Left cardiac atrium (tissue), 4 donors: Measurements from ENCODE around the gene IRF3. TPM values are rescaled to one million over a fixed set of nuclear protein-coding genes. Genes with fewer than 3 reads are reported as not detected.
"Not testable (repeated sequence)": the region's sequence is repeated elsewhere in the genome, so short reads cannot be mapped to it uniquely, and the experiment has no call there.

Experiments used
- ATAC-seq, 2 donors: fragments of 200-7000 bp; cut with Tn5 transposase; one replicate each; pipeline ENCODE4 v1.9.1; 2020; ENCODE audit warnings: mild to moderate bottlenecking in 2 of 2, moderate library complexity in 2 of 2
- DNase-seq: peaks from one replicate; pipeline ENCODE4 v3.0.0-alpha.2; 2020
- intact Hi-C, 2 donors: fragments of 100-400 bp; cut with DNase I; formaldehyde crosslinking; loops; one replicate each; pipeline versions ENCODE4 v1.14.1 to v1.15.1; 2022 to 2023
- total RNA-seq, 2 donors: library from RNA; stranded (reverse); fragmentation: NEBNext Ultra II Directional; extraction: Animal tissue kit (Norgen Biotek cat#: 25700); gene quantifications; one replicate each; pipeline ENCODE4 v1.2.1, GENCODE V29; 2021
- donor health status: DM: no; HTN: yes; CAD: no.
- donor health status: DM: no; HTN: yes; CAD: no; lungs with severe emphysema.
- donor health status: DM: yes; HTN: yes; CAD: no.
- donor health status: Dilated cardiomyopathy.

The IRF3 gene
- total RNA-seq, 2 donors from 2014 or later: 46.3 to 48.1 TPM

DNA sequence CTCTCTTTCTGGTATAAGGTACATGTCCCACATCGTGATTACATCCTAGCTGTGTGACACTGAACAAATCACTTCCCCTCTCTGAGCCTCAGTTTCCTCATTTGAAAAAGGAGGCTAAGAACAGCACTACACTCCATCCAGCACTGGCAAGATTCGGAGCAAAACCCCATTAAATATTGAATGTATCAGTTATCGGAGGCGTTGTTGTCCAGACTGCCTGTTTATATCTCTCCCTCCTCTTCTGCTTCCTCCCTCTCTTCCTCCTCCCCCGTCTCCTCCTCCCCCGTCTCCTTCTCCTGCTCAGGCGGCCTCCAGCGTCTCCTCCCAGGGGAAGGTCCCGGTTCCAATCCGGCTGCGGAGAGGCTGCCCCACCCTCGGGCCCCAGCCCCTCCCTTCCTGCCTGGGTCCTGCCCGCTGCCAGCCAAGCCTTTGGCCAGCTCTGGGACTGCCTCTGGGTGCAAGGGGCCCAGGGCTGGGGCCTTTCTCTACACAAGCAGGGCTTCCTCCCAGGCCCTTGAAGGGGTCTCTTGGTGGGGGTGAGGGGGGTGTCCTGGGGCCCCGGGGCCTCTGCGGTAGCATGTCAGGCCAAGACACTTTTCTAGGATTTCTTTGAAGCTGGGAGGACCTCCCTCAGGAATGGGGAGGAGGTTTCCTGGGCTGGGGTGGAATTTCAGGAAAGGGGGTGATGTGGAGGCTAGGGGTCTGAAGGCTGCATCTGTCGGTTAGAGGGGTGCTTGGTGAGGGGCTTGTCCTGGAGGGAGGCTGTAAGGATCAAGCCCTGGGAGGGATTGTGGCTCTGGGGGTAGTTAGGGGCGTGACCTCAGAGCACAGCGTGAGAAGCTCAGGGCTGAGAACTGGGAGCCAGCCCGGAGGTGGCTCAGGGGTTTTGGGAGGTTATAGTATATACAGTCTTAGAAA, 27.6 kb downstream of the IRF3 start:
- peak; percentile 92 for DNase-seq
- ATAC-seq: peak; percentile 3 to 19
- intact Hi-C loops: loop anchor here in 1 of 2 donors (2.0 kb wide), 1 partner anchor 47 kb away; the partner anchor contains the start of gene PRR12

DNA sequence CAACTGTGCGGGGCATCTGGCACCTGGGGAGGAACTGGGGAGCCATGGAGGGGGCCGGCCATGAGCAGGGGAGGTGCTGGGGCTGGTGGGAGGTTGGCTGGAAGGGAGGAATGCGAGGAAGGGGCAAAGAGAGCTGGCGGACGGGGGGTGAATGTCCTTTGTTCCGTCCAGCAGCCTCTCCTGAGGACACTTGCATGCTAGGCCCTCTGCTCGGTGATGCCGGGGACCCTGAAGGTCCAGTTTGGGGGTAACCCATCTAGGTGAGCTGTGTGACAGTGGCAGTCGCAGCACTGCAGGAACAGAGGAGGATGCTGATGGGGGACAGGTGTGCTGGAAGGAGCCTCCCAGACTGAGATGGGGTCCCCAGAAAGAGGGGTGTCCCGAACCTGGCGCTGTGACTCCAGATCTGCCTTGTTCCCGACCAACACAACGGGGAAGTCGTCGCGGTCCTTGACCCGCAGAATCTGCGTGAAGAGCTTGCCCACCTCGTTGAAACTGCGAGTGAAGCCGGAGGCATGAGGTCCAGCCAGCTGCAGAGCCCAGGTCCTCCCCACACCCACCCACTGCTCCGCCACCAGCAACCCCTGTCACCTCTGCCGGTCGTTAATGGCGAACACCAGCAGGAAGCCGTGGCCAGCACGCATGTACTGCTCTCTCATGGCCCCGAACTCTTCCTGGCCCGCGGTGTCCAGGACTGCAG, 29.3 kb downstream of the IRF3 start:
- ATAC-seq (no peak), DNase-seq (no peak)
- intact Hi-C loops: no loop called here

- intact Hi-C loops: no loop called here
- no peak for ATAC-seq
- no peak for DNase-seq
Measured at GRCh38 chr19:49635530-49636232, 30.0 kb downstream of the IRF3 start.

GRCh38 chr19:49633273-49633672, 32.4 kb downstream of the IRF3 start:
- intact Hi-C loops, DNase-seq, ATAC-seq: not testable (repeated sequence)

DNA sequence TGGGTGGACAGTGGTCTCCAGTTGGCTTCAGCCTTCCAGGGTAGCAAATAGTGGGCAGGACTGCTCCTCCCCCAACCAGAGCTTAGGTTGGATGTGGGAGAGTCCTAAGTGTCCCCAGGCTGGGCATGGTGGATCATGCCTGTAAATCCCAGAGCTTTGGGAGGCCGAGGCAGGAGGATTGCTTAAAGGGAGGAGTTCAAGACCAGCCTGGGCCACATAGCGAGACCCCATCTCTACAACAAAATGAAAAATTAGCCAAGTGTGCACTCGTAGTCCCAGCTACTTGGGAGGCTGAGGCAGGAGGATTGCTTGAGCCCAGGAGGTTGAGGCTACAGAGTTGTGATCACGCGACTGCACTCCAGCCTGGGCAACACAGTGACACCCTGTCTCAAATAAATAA, 33.1 kb downstream of the IRF3 start:
- DNase-seq: no peak
- no peak for ATAC-seq
- intact Hi-C loops: no loop called here

GRCh38 chr19:49631610-49632192, 34.0 kb downstream of the IRF3 start:
- DNase-seq: no peak
- ATAC-seq: no peak
- intact Hi-C loops: no loop called here

DNA sequence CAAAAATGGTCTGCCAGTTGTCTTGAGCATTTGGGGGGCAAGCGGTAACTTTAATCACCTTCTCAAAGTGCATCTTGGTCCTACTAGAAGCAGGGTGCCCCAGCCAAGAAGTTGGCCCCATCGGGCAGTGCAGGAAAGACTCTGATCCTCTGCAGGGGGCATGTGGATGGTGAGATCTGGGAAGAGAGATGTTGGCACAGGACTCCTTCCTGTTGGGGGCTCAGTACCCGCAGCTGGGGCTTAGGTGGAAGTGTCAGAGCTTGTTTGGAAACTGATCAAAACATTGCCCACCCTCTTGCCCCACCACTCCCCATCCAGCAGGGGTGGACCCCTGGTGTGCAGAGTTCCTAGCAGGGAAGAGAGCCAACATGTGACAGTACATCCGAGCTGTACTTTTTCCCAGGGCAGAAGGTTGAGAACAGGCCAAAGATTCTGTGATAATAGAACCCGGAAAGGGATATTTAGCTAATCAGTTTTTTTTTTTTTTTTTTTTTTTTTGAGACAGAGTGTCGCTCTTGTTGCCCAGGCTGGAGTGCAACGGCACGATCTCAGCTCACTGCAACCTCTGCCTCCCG, 34.6 kb downstream of the IRF3 start:
- DNase-seq: no peak
- peak; percentile 18 to 22 for ATAC-seq
- intact Hi-C loops: no loop called here

DNA sequence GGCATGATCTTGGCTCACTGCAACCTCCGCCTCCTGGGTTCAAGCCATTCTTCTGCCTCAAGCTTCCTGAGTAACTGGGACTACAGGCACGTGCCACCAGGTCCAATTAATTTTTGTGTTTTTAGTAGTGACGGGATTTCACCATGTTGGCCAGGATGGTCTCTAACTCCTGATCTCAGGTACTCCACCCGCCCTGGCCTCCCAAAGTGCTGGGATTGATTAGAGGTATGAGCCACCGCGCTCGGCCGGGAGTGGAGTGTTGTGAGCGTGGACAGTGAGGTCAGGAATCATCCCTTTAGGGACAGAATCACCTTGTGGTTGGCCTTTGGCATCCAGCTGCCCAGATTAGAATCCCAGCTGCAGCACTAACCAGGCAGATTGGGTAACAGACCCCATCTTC, 36.0 kb downstream of the IRF3 start:
- intact Hi-C loops: no loop called here
- DNase-seq: no peak
- ATAC-seq: no peak

DNA sequence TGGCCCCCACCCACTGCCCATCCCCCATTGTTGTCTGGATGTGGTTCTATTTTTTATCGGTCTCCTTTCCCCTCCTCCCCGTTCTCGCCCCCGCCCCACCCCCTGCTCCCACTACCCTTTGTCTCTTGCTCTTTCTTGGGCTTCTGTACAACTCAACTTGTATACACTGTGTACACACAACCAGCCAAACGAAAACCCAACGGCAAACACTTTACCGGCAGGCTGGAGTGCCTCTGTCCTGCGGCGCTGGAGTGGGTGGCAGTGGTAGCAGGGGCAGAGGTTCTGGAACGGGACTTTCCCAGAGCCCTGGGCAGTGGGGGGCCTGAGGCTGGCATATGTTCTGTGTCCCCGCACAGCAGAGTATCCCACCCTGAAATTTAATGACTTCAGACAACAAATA, 39.4 kb downstream of the IRF3 start:
- ATAC-seq: no peak

GRCh38 chr19:49624967-49625910, 40.4 kb downstream of the IRF3 start:
- no peak for DNase-seq
- ATAC-seq: peak in 1 of 2 donors; percentile 8
- intact Hi-C loops: no loop called here

More for the DNA sequence above, 39.4 kb downstream of the IRF3 start:
- intact Hi-C loops: no loop called here
- no peak for DNase-seq

GRCh38 chr19:49617860-49618259, 47.8 kb downstream of the IRF3 start:
- intact Hi-C loops, ATAC-seq, DNase-seq: not testable (repeated sequence)

- intact Hi-C loops: no loop called here
- ATAC-seq: no peak
- no peak for DNase-seq
Measured at GRCh38 chr19:49616945-49617344, 48.7 kb downstream of the IRF3 start.

DNA sequence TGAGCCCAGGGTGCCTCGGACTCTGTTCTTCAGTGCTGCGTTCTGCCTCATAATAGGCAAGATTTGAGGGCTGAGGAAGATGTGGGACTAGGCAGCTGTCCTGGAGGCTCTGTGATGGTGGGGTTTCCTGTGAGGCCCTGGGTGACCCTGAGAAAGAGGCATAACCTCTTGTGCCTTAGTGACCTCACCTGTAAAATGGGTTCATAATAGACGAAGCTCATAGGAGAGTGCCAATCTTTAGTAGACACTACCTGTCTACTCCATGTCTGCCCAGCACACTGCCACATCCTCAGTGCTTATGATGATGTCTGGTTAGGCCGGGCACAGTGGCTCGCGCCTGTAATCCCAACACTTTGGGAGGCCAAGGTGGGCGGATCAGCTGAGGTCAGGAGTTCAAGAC, 49.1 kb downstream of the IRF3 start:
- ATAC-seq (no peak), DNase-seq (no peak)
- intact Hi-C loops: no loop called here

DNA sequence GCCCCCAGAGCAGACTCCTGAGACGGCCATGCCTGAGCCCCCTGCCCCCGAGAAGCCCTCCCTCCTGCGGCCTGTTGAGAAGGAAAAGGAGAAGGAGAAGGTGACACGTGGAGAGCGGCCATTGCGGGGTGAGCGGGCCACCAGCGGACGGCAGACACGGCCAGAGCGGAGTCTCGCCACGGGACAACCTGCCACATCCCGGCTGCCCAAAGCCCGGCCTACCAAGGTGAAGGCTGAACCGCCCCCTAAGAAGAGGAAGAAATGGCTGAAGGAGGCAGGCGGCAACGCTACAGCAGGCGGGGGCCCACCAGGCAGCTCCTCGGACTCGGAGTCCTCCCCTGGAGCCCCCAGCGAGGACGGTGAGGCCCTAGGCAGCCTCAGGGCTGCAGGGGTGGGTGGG, 49.8 kb downstream of the IRF3 start:
- no peak for DNase-seq
- intact Hi-C loops: no loop called here
- ATAC-seq: no peak

- intact Hi-C loops: no loop called here
- DNase-seq (no peak), ATAC-seq (no peak)
Measured at GRCh38 chr19:49614096-49614833, 51.4 kb downstream of the IRF3 start.

- intact Hi-C loops: no loop called here
- ATAC-seq: peak; percentile 36 to 42
Measured at GRCh38 chr19:49613374-49613773, 52.3 kb downstream of the IRF3 start.

More at GRCh38 chr19:49613374-49613773, 52.3 kb downstream of the IRF3 start:
- DNase-seq: no peak
